GM10266 (cell line): ENCODE measurements around the gene CACNA2D4.

Experiments used
- DNase-seq: peaks from one replicate; pipeline ENCODE4 v3.0.0; 2012; ENCODE audit errors: extremely low spot score
- TF ChIP-seq, protein P1 (sequence below): IDR thresholded peaks from 2 replicates; pipeline ENCODE4 v1.5.1; 2012; ENCODE audit warnings: mild to moderate bottlenecking, low read depth; ENCODE audit not compliant: control insufficient read depth, insufficient read depth; ENCODE audit errors: missing control alignments

The CACNA2D4 gene

DNA sequence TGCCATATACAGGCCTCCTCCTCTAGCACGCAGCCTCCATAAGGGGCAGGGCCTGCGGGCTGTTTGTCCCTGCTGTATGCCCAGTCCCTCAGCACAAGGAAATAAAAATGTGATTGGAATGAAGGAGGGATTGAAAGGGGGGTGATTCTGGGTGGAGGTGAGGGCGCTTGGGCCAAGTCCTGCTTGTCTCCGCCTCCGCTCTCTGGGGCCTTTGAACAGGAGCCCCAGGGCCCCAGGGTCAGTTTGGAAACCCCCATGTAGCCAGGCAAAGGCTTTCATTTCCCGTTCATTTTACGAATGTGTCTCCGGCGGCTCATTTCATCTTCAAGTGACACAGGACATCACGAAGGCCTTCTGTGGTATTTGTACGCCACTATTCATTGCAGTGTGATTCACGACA, 4.5 kb upstream of the CACNA2D4 start:
- TF ChIP-seq, protein P1, sequence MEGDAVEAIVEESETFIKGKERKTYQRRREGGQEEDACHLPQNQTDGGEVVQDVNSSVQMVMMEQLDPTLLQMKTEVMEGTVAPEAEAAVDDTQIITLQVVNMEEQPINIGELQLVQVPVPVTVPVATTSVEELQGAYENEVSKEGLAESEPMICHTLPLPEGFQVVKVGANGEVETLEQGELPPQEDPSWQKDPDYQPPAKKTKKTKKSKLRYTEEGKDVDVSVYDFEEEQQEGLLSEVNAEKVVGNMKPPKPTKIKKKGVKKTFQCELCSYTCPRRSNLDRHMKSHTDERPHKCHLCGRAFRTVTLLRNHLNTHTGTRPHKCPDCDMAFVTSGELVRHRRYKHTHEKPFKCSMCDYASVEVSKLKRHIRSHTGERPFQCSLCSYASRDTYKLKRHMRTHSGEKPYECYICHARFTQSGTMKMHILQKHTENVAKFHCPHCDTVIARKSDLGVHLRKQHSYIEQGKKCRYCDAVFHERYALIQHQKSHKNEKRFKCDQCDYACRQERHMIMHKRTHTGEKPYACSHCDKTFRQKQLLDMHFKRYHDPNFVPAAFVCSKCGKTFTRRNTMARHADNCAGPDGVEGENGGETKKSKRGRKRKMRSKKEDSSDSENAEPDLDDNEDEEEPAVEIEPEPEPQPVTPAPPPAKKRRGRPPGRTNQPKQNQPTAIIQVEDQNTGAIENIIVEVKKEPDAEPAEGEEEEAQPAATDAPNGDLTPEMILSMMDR = no peak
- no peak for DNase-seq

DNA sequence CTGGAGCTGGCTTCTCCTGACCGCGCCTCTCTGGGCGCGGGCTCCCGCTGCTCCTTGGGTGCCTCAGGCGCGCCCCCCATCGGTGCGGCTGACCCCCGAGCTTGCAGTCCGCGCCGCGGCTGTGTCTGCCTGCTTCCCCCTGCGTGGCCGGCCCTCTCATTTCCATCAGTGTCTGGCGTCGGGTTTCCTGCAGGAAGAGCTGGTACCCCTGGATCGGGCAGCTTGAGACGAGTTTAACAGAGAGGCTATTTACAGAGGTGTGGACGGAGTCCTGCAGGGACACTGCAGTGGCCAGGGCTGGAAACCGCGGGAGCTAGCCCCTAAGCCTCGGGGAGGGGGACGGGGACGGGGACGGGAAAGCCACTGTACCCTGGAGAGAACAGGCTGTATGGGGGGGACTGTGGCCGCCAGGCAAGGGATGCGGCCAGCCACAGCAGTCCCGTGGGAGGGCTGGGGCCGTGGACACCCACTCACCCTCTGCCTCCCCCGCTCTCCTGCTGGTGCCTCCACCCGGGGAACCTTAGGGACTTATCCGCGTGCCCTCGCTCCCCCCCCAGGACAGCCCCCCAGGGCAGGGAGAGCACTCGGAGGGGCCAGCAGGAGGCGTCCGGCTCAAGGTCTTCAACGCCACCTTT, 3.7 kb upstream of the CACNA2D4 start:
- TF ChIP-seq, protein P1 = no peak

DNA sequence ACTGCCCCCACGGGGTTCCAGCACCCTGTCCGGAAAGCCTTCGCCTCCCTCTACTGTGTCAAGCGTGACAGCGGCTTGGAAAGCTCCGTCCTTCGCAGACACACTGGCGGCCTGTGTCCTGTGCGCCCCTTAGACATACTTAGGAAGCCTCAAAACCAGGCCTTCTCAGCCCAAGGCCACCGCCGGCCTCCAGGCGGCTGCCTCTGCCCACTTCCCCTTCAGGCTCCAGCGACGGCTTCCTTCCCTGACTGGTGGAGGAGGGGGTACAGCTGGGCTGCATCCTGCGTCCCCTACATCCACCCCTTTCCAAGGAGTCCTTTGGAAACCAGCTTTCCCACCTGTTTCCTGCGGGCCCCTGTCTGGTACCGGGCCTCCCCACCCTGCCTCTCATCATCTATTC, 2.5 kb upstream of the CACNA2D4 start:
- TF ChIP-seq, protein P1 = no peak
- DNase-seq = peak; percentile 24

More for the DNA sequence above, 3.7 kb upstream of the CACNA2D4 start:
- no peak for DNase-seq

DNA sequence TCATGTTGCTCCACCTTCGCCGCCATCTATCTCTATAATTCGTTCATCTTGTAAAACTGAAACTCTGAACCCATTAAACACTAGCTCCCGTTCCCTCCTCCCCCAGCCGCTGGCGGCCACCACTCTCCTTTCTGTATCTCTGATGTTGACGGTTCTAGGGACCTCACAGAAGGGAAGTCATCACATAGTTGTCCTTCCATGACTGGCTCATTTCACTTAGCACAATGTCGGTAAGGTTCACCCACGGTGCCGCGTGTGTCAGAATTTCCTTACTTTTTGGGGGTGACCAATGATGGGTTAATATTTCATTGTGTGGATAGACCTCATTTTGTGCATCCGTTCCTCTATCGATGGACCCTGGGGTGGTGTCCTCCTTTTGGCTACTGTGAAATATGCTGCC, 2.0 kb upstream of the CACNA2D4 start:
- DNase-seq = peak; percentile 6
- TF ChIP-seq, protein P1 = no peak

DNA sequence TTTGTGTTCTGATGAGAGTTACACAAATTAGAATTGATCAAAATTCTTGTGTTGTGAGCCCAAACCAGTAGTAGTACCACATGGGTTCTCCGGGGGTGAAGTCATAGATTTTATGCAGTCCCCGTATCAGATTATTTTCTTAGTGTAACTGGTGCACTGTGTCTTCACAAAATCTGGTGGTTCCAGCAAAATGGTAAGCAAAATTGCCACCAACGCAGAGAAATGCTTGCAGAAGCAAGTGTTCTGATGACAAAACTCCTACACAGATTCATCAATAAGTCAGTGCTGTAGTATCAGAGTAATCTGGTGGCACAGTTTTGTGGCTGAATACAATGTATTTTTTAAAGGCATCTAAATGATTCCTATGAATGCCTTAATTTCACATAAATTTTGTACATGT, 1.3 kb upstream of the CACNA2D4 start:
- TF ChIP-seq, protein P1 = no peak
- no peak for DNase-seq

DNA sequence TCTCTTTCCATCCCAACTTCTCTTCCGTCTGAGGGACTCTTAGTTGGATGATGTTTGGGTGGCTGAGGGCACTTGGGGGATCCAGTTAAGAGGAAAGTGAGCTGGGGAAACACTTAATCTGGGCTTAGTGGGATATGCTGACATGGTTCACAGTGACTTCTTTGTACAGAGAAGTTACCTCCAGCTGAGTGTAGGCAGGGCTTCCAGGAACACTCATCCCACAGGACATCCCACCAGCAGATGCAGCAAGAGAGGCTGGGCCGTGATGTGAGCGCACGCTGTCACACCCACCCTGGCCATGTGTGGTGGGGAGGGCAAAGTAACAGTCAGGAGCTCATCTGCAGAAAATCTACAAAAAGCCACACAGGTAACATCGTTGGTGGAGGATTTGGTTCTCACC, 832 bp upstream of the CACNA2D4 start:
- peak; percentile 8 for DNase-seq

DNA sequence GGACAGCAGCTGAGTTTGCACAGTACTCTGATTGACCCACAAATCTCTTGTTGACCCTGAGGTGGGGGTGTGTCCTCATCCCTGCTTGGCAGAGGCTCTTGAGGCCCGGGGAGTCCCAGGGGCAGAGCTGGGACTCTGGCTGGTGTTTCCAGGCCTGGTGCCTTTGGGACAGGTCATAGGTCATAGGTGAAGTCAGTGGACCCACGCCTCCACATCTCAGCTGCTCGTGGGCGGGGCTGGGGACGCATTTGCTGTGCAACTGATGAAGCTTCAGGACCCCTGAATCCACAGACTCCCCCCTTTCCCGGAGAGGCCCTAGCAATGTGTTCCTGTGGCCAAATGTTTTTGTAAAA, 408 bp upstream of the CACNA2D4 start:
- TF ChIP-seq, protein P1 = no peak
- DNase-seq = peak; percentile 8

More for the DNA sequence above, 832 bp upstream of the CACNA2D4 start:
- TF ChIP-seq, protein P1 = no peak
